Natural killer cell treated with Interleukin-12 subunit alpha and Interleukin-12 subunit beta and Interleukin-15 and Interleukin-18, amount 100 ng/mL, for 72 hours (primary cell): ENCODE results near the gene ALDH1B1. TPM values are rescaled to one million over a fixed set of nuclear protein-coding genes. Genes with fewer than 3 reads are reported as not detected.

Experiments used
- ATAC-seq, 2 donors: fragments of 150-1000 bp; cut with Tn5 transposase in 1 of 2; sonication (Bioruptor Pico), chemical (Tn5 transposase) in 1 of 2; 2 replicates each; pipeline ENCODE4 v1.10.0; 2021
- DNase-seq: peaks from one replicate; pipeline ENCODE4 v3.0.0; 2022; ENCODE audit warnings: low spot score
- H3K27ac Mint-ChIP-seq, 2 donors: 1 replicate in 1 of 2; 2 replicates in 1 of 2; pipeline ENCODE4 v1.8.0; 2022; ENCODE audit warnings: mixed read lengths in 2 of 2, mild to moderate bottlenecking in 1 of 2, moderate library complexity in 1 of 2
- H3K27me3 Mint-ChIP-seq, 2 donors: 1 replicate in 1 of 2; 2 replicates in 1 of 2; pipeline ENCODE4 v1.8.0; 2022; ENCODE audit warnings: mixed read lengths in 2 of 2
- H3K36me3 Mint-ChIP-seq: one replicate; pipeline ENCODE4 v1.8.0; 2022; ENCODE audit warnings: mixed read lengths
- H3K4me1 Mint-ChIP-seq, 2 donors: 1 replicate in 1 of 2; 2 replicates in 1 of 2; pipeline ENCODE4 v1.8.0; 2022; ENCODE audit warnings: low read depth in 2 of 2, mixed read lengths in 2 of 2, mild to moderate bottlenecking in 1 of 2
- H3K4me3 Mint-ChIP-seq: one replicate; pipeline ENCODE4 v1.8.0; 2022; ENCODE audit warnings: mixed read lengths
- H3K9me3 Mint-ChIP-seq: 2 replicates; pipeline ENCODE4 v1.8.0; 2022; ENCODE audit warnings: mixed read lengths
- total RNA-seq, 2 donors: library from RNA; stranded (reverse); gene quantifications; one replicate each; pipeline ENCODE4 v1.2.3, GENCODE V29; 2022

ALDH1B1 gene
- total RNA-seq, 2 donors from 2014 or later: 16.7 to 25.6 TPM

DNA sequence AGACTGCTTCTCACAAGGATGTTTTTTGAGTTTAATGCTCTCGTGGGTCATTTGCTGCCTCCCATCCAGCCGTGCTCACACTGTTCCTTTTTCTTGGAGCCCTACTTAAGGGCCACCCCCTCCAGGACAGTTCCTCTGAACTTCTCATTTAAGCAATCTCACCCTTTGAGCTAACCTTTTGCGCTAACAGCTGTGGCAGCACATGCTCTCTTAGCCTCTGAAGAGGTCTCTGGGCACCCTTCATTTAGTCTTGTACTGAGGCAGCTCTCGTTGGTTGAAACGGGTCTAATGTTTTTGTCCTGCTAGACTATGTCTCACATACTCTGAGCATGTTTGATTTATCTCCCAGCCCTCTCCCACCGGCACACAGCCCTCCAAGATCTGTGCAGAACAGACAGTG, 11.8 kb downstream of the ALDH1B1 start:
- ATAC-seq: no peak
- peaks cover 0 to 10% of the 10 kb centered on the region in 2 donors for H3K4me1 Mint-ChIP-seq
- peaks cover 27 to 33% of the 10 kb centered on the region in 2 donors for H3K27me3 Mint-ChIP-seq

DNA sequence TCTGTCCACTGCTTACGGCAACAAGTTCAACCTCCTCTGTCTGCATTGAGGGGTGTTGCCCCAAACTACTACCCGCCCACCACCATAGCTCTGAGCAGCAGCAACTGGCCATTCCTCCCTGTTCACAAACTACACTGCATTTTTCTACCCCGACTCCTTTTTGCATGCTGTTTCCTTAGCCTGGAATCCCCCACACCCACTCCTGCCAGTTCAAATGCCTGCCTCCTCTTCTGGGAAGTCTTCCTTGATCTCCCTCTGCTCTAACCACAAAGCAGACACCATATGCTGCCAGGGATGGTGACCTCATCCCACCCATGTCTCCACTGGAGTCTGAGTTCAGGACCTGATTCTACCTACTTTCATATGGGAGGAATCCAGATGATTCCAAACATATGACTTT, 13.3 kb downstream of the ALDH1B1 start:
- H3K27me3 Mint-ChIP-seq: peaks cover 27 to 33% of the 10 kb centered on the region in 2 donors
- H3K4me3 Mint-ChIP-seq: no peak overlapping the region
- H3K9me3 Mint-ChIP-seq: no peaks in the 10 kb centered on the region

More for the DNA sequence above, 11.8 kb downstream of the ALDH1B1 start:
- Mint-ChIP-seq H3K9me3 (no peaks in the 10 kb centered on the region), H3K4me3 (no peak overlapping the region), H3K27ac (no peak overlapping the region), H3K36me3 (no peaks in the 10 kb centered on the region)
- no peak for DNase-seq

GRCh38 chr9:38406476-38407186, 14.1 kb downstream of the ALDH1B1 start:
- Mint-ChIP-seq H3K4me1 (peaks cover 0 to 3% of the 10 kb centered on the region in 2 donors), H3K36me3 (no peaks in the 10 kb centered on the region), H3K27me3 (peaks cover 28 to 38% of the 10 kb centered on the region in 2 donors), H3K4me3 (no peak overlapping the region), H3K9me3 (no peaks in the 10 kb centered on the region), H3K27ac (no peak overlapping the region)
- DNase-seq (no peak), ATAC-seq (no peak)

More for the DNA sequence above, 13.3 kb downstream of the ALDH1B1 start:
- DNase-seq (no peak), ATAC-seq (no peak)
- Mint-ChIP-seq H3K4me1 (peaks cover 0 to 4% of the 10 kb centered on the region in 2 donors), H3K36me3 (no peaks in the 10 kb centered on the region), H3K27ac (no peak overlapping the region)

DNA sequence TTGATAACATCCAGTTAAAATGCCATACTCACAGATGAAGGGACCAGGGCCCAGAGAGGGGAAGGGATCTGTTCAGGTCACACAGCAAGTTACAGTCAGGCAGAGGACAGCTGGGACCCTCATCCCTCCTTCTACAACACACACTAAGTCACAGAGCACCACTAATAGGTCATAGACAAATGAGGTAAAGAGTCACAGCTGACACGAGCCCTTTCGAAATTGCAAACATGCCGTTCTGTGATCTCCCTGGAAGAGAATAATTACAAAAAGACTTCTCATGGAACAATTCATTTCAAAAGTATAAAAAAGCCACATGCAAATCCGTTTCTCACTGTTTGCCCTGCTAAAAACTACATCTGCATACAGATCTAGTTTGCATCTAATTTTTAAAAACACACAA, 16.2 kb downstream of the ALDH1B1 start:
- Mint-ChIP-seq H3K27ac (peak overlapping the region in 1 of 2 donors; percentile 44), H3K4me1 (peaks cover 0 to 3% of the 10 kb centered on the region in 2 donors)
- peak in 1 of 2 donors; percentile 44 for ATAC-seq

GRCh38 chr9:38412751-38413150, 20.2 kb downstream of the ALDH1B1 start:
- no peak for DNase-seq
- H3K36me3 Mint-ChIP-seq: no peaks in the 10 kb centered on the region

More for the DNA sequence above, 16.2 kb downstream of the ALDH1B1 start:
- H3K36me3 Mint-ChIP-seq: no peaks in the 10 kb centered on the region
- no peak for DNase-seq
- no peaks in the 10 kb centered on the region for H3K9me3 Mint-ChIP-seq
- H3K27me3 Mint-ChIP-seq: peaks cover 33 to 42% of the 10 kb centered on the region in 2 donors
- no peak overlapping the region for H3K4me3 Mint-ChIP-seq

DNA sequence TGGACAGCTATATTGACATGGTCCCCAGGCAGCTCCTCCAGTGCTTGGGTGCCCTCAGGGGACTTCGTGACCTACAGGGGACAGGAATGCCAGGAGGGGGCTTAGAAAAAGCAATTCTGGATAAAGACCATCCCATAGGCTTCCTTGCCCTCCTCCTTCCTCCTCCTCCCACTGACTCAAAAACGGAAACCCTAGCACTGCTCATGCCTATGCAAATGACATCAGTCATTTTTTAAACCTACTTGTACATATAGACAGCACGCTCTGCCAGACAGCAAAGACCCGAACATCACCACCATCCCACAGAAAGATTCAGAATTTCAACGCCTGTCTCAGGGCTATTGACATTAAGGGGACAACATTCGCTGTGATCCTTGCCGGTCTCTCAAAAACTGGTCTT, 20.8 kb downstream of the ALDH1B1 start:
- H3K9me3 Mint-ChIP-seq: no peaks in the 10 kb centered on the region

More at GRCh38 chr9:38412751-38413150, 20.2 kb downstream of the ALDH1B1 start:
- H3K27me3 Mint-ChIP-seq: peaks cover 27 to 29% of the 10 kb centered on the region in 2 donors
- no peak for ATAC-seq
- no peaks in the 10 kb centered on the region for H3K4me1 Mint-ChIP-seq
- H3K4me3 Mint-ChIP-seq: no peak overlapping the region
- H3K9me3 Mint-ChIP-seq: no peaks in the 10 kb centered on the region
- no peak overlapping the region for H3K27ac Mint-ChIP-seq

DNA sequence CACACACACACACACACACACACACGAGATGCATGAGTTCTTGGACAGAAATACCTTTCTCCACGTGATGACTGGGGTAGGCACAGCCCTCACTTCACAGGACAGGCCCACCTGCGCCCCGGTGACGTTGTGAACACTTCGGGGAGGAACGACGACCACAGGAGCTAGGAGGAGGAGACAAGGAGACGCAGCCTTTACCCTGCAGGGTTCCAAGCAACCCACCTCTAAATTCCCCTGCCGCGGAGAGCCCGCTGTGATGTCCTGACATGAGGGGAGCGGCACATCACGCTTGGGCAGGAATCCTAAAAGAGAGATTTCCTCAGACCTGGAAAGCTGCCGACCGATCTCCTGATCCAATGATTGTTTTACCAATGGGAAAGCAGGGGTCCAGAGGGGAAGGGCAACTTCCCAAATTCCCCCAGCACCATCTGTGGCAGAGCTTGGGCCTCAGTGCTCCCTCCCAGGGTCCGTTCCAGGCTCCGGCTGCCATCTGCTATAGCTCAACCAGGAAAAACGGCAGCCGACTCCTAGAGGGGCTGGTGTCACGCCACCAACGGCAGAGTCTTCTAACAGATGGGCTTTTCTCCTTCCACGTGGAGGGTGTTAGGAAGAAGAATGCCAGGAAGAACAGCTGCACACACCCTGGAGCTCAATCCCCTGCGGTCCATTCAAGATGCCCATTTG, 21.7 kb downstream of the ALDH1B1 start:
- no peak overlapping the region for H3K4me3 Mint-ChIP-seq
- DNase-seq (no peak), ATAC-seq (no peak)
- no peak overlapping the region for H3K27ac Mint-ChIP-seq
- H3K4me1 Mint-ChIP-seq: no peaks in the 10 kb centered on the region
- no peaks in the 10 kb centered on the region for H3K36me3 Mint-ChIP-seq
- H3K9me3 Mint-ChIP-seq: no peaks in the 10 kb centered on the region
- H3K27me3 Mint-ChIP-seq: peaks cover 21% of the 10 kb centered on the region in 2 donors

More for the DNA sequence above, 20.8 kb downstream of the ALDH1B1 start:
- H3K27ac Mint-ChIP-seq: no peak overlapping the region
- DNase-seq (no peak), ATAC-seq (no peak)
- no peaks in the 10 kb centered on the region for H3K36me3 Mint-ChIP-seq
- peaks cover 27 to 29% of the 10 kb centered on the region in 2 donors for H3K27me3 Mint-ChIP-seq
- H3K4me3 Mint-ChIP-seq: no peak overlapping the region
- no peaks in the 10 kb centered on the region for H3K4me1 Mint-ChIP-seq

- DNase-seq (no peak), ATAC-seq (no peak)
- no peaks in the 10 kb centered on the region for H3K4me1 Mint-ChIP-seq
- H3K36me3 Mint-ChIP-seq: no peaks in the 10 kb centered on the region
- H3K9me3 Mint-ChIP-seq: no peaks in the 10 kb centered on the region
- H3K27ac Mint-ChIP-seq: no peak overlapping the region
- H3K4me3 Mint-ChIP-seq: no peak overlapping the region
- peaks cover 21 to 22% of the 10 kb centered on the region in 2 donors for H3K27me3 Mint-ChIP-seq
Measured at GRCh38 chr9:38415856-38416255, 23.4 kb downstream of the ALDH1B1 start.

GRCh38 chr9:38416461-38416860, 24.0 kb downstream of the ALDH1B1 start:
- ATAC-seq (no peak), DNase-seq (no peak)
- Mint-ChIP-seq H3K27me3 (peaks cover 21 to 24% of the 10 kb centered on the region in 2 donors), H3K4me3 (no peak overlapping the region), H3K36me3 (no peaks in the 10 kb centered on the region), H3K27ac (no peak overlapping the region), H3K4me1 (no peaks in the 10 kb centered on the region), H3K9me3 (no peaks in the 10 kb centered on the region)

DNA sequence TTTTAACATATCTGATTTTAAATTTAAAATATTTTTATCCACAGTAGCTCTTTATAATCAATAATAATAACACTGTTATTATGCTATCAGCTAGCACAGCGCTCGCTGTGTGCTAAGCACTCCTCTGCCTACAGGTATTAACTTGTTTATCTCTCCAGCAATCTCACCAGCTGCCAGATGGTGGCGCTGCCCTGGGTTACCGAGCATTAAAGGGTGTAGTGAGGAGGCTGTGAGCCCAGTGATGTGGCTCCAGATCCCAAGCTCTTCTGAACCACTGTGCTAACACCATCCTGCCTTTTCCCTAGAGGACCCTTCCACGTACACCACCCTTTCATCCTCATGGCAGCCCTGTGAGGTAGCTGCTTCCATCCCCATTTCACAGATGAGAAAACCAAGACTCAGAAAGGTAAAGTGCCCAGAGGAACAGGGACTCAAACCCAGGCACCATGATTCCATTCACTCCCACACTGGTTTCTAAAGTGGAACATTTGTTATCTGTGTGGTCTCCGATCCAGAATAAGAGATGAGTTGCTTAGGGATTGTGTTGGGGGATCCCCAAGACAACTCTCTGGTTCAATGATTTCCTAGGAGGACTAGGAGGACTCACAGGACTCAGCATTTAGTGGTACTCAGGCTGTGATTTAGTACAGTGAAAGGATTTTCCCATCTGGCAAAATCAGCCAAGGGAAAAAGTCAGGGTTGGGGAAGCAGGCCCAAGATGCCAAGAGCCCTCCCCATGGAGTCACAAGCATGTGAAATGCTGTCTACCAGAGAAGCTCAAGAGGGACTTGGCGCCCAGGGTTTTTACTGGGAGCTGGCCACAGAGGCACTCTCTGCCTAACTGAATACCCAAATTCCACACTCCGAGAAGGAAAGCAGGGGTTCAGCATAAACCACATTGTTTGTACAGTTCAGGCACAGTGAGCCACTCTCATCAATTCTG, 24.8 kb downstream of the ALDH1B1 start:
- Mint-ChIP-seq H3K4me1 (no peaks in the 10 kb centered on the region), H3K36me3 (no peaks in the 10 kb centered on the region), H3K27ac (no peak overlapping the region), H3K4me3 (no peak overlapping the region), H3K9me3 (no peaks in the 10 kb centered on the region), H3K27me3 (peaks cover 22 to 24% of the 10 kb centered on the region in 2 donors)
- ATAC-seq (no peak), DNase-seq (no peak)

DNA sequence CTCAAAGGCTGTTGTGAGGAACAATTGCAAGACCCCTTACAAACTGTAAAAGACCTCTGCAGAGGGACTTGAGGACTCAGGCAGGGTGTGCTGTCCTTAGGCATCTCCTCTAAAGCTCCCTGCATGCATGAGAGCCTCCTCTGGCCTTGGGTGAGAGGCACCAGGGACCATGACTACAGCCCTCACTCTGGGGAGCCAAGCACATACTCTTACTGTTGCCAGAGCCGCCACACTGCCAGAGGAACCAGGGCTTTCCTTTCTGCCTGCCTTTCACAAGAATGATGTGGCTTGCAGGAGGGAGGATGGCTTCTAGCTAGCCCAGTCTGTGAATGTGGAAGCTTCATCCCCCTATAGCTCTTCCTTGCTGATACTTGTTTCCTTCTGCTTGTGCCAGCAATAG, 25.9 kb downstream of the ALDH1B1 start:
- DNase-seq (no peak), ATAC-seq (no peak)
- no peaks in the 10 kb centered on the region for H3K36me3 Mint-ChIP-seq
- H3K4me1 Mint-ChIP-seq: no peaks in the 10 kb centered on the region
- H3K27ac Mint-ChIP-seq: no peak overlapping the region
- H3K9me3 Mint-ChIP-seq: no peaks in the 10 kb centered on the region
- peaks cover 19 to 26% of the 10 kb centered on the region in 2 donors for H3K27me3 Mint-ChIP-seq
- no peak overlapping the region for H3K4me3 Mint-ChIP-seq

DNA sequence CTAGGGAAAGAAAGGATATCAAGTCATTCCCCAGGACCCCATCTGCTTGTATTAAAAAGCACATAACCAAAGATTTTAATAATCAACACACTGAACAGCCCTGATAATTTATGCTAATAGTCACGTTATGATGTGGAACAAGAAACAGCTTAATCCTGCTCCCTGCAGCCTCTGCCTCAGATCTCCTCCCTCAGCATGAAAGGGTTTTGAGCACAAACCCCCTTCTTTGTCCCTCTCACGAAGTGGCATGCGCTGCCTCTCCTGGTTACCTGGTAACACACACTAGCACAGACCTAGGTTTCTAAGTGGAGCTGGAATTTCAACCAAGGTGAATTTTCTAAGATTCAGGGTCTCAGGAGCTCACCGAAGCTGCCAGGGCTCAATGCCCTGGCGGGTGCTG, 26.7 kb downstream of the ALDH1B1 start:
- Mint-ChIP-seq H3K27me3 (peaks cover 20 to 29% of the 10 kb centered on the region in 2 donors), H3K36me3 (no peaks in the 10 kb centered on the region), H3K4me3 (no peak overlapping the region), H3K27ac (no peak overlapping the region), H3K9me3 (no peaks in the 10 kb centered on the region), H3K4me1 (no peaks in the 10 kb centered on the region)
- no peak for ATAC-seq
- DNase-seq: no peak

GRCh38 chr9:38421498-38422211, 29.2 kb downstream of the ALDH1B1 start:
- Mint-ChIP-seq H3K4me1 (no peaks in the 10 kb centered on the region), H3K4me3 (no peak overlapping the region)
- DNase-seq: no peak

More at GRCh38 chr9:38421498-38422211, 29.2 kb downstream of the ALDH1B1 start:
- Mint-ChIP-seq H3K9me3 (no peaks in the 10 kb centered on the region), H3K27ac (no peak overlapping the region), H3K36me3 (no peaks in the 10 kb centered on the region), H3K27me3 (peaks cover 29 to 44% of the 10 kb centered on the region in 2 donors)
- no peak for ATAC-seq
